ENCODE data around the gene MPZ. TPM values are rescaled to one million over a fixed set of nuclear protein-coding genes. Genes with fewer than 3 reads are reported as not detected.

MPZ gene
- total and polyA plus RNA-seq, 9 of the 15 experiments (the other 6 are each of a cell fraction or from before 2014, with no cell fraction given): 0.22 to 16.6 (median 10.9) TPM

DNA sequence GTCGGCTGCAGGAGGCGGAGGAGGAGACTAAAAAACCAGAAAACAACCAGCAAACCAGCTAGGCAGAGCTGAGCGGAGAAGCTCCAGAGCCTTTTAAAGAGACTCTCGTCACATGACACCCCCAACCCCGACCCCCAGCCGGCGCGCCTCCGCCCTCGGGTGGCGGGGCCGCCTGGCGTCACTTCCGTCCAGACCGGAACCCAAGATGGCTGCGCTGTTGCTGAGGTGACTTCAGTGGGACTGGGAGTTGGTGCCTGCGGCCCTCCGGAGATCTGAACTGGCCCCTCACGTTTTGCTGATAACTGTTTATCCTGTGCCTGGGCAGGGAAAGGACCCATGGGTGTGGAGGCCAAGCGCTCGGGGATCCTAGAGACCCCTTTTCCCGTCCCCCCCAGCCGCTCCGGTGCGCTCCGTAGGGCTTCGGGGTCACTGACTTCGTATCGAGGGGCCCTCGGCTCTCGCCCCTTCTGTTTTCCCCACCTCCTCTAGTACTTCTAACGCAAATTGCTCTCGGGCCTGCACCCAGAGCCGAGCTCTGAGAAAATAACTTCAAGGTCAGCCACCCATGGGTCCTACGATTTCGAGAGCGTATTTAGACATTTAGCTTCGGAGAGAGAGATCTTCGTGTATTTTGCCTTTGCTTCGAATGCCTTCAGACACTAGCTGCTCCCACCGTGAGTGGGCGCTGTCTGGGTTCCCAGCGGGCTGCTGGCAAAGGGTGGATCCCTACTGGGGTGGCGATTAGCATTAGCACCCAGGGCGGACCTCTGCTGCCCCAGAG is 4.6 kb upstream of the MPZ start, which contains the start of gene SDHC (continued):
- TF ChIP-seq TAF7 (tag; IDR thresholded peaks at IDR 0.05) (peak; percentile 74), MYBL2 (IDR thresholded peaks at IDR 0.05; ENCODE audit: low read depth) (no peak), MYBL2 (CRISPR knock-in tag; IDR thresholded peaks at IDR 0.05; ENCODE audit: borderline replicate concordance) (no peak), LEF1 (IDR thresholded peaks at IDR 0.05) (no peak), MBD2 (IDR thresholded peaks at IDR 0.05; ENCODE audit: borderline replicate concordance, low read depth) (peak; percentile 68; the same call in 1 of the 2 replicates), FOXM1 (IDR thresholded peaks at IDR 0.05; ENCODE audit: low read depth) (no peak), FOXM1 (CRISPR knock-in tag; IDR thresholded peaks at IDR 0.05; ENCODE audit: low read depth) (no peak), DIDO1 (tag; IDR thresholded peaks at IDR 0.05; ENCODE audit: low read depth) (0 out of 2 replicates have a peak, but pooled peaks have one; percentile 12), ZNF347 (CRISPR knock-in tag; IDR thresholded peaks at IDR 0.05; ENCODE audit: low read depth) (no peak), BCL6 (CRISPR knock-in tag; IDR thresholded peaks at IDR 0.05) (no peak), SRSF9 (IDR thresholded peaks at IDR 0.05; ENCODE audit: borderline replicate concordance, low read depth, low read length) (no peak), EWSR1 (IDR thresholded peaks at IDR 0.05; ENCODE audit: borderline replicate concordance, low read depth, partially characterized antibody) (no peak), L3MBTL2 (IDR thresholded peaks at IDR 0.05) (peak; percentile 43; the same call in 1 of the 2 replicates)
- TF ChIP-seq, protein P1, sequence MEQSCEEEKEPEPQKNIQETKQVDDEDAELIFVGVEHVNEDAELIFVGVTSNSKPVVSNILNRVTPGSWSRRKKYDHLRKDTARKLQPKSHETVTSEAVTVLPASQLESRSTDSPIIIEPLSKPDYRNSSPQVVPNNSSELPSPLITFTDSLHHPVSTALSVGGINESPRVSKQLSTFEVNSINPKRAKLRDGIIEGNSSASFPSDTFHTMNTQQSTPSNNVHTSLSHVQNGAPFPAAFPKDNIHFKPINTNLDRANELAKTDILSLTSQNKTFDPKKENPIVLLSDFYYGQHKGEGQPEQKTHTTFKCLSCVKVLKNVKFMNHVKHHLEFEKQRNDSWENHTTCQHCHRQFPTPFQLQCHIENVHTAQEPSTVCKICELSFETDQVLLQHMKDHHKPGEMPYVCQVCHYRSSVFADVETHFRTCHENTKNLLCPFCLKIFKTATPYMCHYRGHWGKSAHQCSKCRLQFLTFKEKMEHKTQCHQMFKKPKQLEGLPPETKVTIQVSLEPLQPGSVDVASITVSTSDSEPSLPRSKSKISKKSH (CRISPR knock-in tag; IDR thresholded peaks at IDR 0.05): no peak
- TF ChIP-seq, protein P2, sequence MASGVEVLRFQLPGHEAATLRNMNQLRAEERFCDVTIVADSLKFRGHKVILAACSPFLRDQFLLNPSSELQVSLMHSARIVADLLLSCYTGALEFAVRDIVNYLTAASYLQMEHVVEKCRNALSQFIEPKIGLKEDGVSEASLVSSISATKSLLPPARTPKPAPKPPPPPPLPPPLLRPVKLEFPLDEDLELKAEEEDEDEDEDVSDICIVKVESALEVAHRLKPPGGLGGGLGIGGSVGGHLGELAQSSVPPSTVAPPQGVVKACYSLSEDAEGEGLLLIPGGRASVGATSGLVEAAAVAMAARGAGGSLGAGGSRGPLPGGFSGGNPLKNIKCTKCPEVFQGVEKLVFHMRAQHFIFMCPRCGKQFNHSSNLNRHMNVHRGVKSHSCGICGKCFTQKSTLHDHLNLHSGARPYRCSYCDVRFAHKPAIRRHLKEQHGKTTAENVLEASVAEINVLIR (CRISPR knock-in tag; IDR thresholded peaks at IDR 0.05): peak; percentile 88
- TF ChIP-seq, protein P3, sequence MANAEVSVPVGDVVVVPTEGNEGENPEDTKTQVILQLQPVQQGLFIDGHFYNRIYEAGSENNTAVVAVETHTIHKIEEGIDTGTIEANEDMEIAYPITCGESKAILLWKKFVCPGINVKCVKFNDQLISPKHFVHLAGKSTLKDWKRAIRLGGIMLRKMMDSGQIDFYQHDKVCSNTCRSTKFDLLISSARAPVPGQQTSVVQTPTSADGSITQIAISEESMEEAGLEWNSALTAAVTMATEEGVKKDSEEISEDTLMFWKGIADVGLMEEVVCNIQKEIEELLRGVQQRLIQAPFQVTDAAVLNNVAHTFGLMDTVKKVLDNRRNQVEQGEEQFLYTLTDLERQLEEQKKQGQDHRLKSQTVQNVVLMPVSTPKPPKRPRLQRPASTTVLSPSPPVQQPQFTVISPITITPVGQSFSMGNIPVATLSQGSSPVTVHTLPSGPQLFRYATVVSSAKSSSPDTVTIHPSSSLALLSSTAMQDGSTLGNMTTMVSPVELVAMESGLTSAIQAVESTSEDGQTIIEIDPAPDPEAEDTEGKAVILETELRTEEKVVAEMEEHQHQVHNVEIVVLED (CRISPR knock-in tag; IDR thresholded peaks at IDR 0.05): no peak
- TF ChIP-seq, protein P4, sequence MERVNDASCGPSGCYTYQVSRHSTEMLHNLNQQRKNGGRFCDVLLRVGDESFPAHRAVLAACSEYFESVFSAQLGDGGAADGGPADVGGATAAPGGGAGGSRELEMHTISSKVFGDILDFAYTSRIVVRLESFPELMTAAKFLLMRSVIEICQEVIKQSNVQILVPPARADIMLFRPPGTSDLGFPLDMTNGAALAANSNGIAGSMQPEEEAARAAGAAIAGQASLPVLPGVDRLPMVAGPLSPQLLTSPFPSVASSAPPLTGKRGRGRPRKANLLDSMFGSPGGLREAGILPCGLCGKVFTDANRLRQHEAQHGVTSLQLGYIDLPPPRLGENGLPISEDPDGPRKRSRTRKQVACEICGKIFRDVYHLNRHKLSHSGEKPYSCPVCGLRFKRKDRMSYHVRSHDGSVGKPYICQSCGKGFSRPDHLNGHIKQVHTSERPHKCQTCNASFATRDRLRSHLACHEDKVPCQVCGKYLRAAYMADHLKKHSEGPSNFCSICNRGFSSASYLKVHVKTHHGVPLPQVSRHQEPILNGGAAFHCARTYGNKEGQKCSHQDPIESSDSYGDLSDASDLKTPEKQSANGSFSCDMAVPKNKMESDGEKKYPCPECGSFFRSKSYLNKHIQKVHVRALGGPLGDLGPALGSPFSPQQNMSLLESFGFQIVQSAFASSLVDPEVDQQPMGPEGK (CRISPR knock-in tag; IDR thresholded peaks at IDR 0.05; ENCODE audit: borderline replicate concordance): no peak
- TF ChIP-seq, protein P5, sequence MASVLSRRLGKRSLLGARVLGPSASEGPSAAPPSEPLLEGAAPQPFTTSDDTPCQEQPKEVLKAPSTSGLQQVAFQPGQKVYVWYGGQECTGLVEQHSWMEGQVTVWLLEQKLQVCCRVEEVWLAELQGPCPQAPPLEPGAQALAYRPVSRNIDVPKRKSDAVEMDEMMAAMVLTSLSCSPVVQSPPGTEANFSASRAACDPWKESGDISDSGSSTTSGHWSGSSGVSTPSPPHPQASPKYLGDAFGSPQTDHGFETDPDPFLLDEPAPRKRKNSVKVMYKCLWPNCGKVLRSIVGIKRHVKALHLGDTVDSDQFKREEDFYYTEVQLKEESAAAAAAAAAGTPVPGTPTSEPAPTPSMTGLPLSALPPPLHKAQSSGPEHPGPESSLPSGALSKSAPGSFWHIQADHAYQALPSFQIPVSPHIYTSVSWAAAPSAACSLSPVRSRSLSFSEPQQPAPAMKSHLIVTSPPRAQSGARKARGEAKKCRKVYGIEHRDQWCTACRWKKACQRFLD (CRISPR knock-in tag; IDR thresholded peaks at IDR 0.05): no peak; the same call in 1 of the 2 replicates
